Measurements from ENCODE around the gene TLR10. TPM values are rescaled to one million over a fixed set of nuclear protein-coding genes. Genes with fewer than 3 reads are reported as not detected.

Gene TLR10
- total and polyA plus RNA-seq, 2 experiments from 2014 or later: 0.14 TPM; not detected in 1

DNA sequence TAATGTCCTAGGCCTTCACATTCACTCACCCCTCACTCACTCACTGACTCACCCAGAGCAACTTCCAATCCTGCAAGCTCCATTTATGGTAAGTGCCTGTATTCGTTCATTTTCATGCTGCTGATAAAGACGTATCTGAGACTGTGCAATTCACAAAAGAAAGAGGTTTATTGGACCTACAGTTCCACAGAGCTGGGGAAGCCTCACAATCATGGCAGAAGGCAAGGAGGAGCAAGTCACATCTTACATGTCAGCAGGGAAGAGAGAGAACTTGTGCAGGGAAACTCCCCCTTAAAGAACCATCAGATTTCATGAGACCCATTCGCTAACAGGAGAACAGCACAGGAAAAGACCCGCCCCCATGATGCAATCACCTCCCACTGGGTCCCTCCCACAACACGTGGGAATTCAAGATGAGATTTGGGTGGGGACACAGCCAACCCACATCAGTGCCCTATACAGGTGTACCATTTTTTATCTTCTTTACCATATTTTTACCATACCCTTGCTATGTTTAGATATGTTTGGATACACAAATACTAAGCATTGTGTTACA lies 40.0 kb upstream of the TLR10 start:
- Mint-ChIP-seq H3K4me3 (no peak overlapping the region), H3K36me3 (ENCODE audit: low read depth) (peaks cover 7% of the 10 kb centered on the region; the same call in 2 of the 3 replicates), H3K9me3 (peaks cover 14% of the 10 kb centered on the region), H3K4me1 (no peaks in the 10 kb centered on the region), H3K27ac (no peak overlapping the region), H3K27me3 (ENCODE audit: insufficient read depth, low read depth, poor library complexity) (no peaks in the 10 kb centered on the region)
- no peak for DNase-seq (ENCODE audit: low spot score)
- Histone ChIP-seq H2AFZ (no peak overlapping the region), H3K4me1 (ENCODE audit: insufficient read depth) (no peaks in the 10 kb centered on the region), H3K79me2 (replicated peaks; ENCODE audit: insufficient read depth) (no peaks in the 10 kb centered on the region), H3K9me2 (ENCODE audit: insufficient read depth) (peaks cover 5% of the 10 kb centered on the region; the same call in 1 of the 2 replicates), H4K20me1 (replicated peaks; ENCODE audit: insufficient read depth) (no peaks in the 10 kb centered on the region), H3K27ac (ENCODE audit: low read depth) (no peak overlapping the region), H3K4me2 (no peak overlapping the region), H3K27me3 (ENCODE audit: insufficient read depth) (no peaks in the 10 kb centered on the region), H3K36me3 (ENCODE audit: insufficient read depth) (no peaks in the 10 kb centered on the region), H3K4me3 (no peak overlapping the region), H3F3A (replicated peaks; ENCODE audit: low read depth) (no peaks in the 10 kb centered on the region)
- ATAC-seq: no peak
- TF ChIP-seq STAT1 (IDR thresholded peaks at IDR 0.05; ENCODE audit: unreplicated experiment): no peak
- TF ChIP-seq CREB1 (CRISPR knock-in tag; IDR thresholded peaks at IDR 0.05; ENCODE audit: low read depth): no peak
- no peak for TF ChIP-seq EZH2phosphoT487 (IDR thresholded peaks at IDR 0.05; ENCODE audit: unreplicated experiment)
- no peak for TF ChIP-seq REST (IDR thresholded peaks at IDR 0.05; ENCODE audit: unreplicated experiment)
- no peak for TF ChIP-seq ZNF114 (CRISPR knock-in tag; IDR thresholded peaks at IDR 0.05)
- TF ChIP-seq NANOG (IDR thresholded peaks at IDR 0.05; ENCODE audit: borderline replicate concordance): no peak
- TF ChIP-seq ETS1 (IDR thresholded peaks at IDR 0.05): no peak
- TF ChIP-seq EZH2 (IDR thresholded peaks at IDR 0.05; ENCODE audit: low read depth, unreplicated experiment): no peak
- no peak for TF ChIP-seq ZNF331 (CRISPR knock-in tag; IDR thresholded peaks at IDR 0.05; ENCODE audit: low read depth)

DNA sequence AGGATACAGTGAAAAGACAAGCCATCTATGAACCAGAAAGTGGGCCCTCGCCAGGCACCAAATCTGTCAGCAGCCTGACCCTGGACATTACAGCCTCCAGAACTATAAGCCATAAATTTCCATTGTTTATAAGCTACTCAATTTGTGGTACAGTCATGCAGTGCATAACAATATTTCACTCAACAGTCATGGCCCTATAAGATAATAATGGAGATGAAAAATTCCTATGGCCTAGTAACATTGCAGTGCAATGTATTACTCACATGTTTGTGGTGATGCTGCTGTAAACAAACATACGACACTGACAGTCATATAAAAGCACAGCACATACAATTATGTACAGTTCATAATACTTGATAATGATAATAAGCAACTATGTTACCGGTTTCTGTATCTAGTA lies 38.9 kb upstream of the TLR10 start:
- DNase-seq (ENCODE audit: low spot score): no peak
- peaks cover 7% of the 10 kb centered on the region; the same call in 2 of the 3 replicates for H3K36me3 Mint-ChIP-seq (ENCODE audit: low read depth)
- H3K27me3 Mint-ChIP-seq (ENCODE audit: insufficient read depth, low read depth, poor library complexity): no peaks in the 10 kb centered on the region
- no peaks in the 10 kb centered on the region for H3K4me1 Mint-ChIP-seq
- peaks cover 14% of the 10 kb centered on the region for H3K9me3 Mint-ChIP-seq
- no peak for ATAC-seq
- Histone ChIP-seq H3K27ac (ENCODE audit: low read depth) (no peak overlapping the region), H3K9me2 (ENCODE audit: insufficient read depth) (peaks cover 5% of the 10 kb centered on the region; the same call in 1 of the 2 replicates), H3F3A (replicated peaks; ENCODE audit: low read depth) (no peaks in the 10 kb centered on the region), H4K20me1 (replicated peaks; ENCODE audit: insufficient read depth) (no peaks in the 10 kb centered on the region), H3K36me3 (ENCODE audit: insufficient read depth) (no peaks in the 10 kb centered on the region), H3K4me2 (no peak overlapping the region), H2AFZ (no peak overlapping the region), H3K27me3 (ENCODE audit: insufficient read depth) (no peaks in the 10 kb centered on the region), H3K4me3 (no peak overlapping the region), H3K79me2 (replicated peaks; ENCODE audit: insufficient read depth) (no peaks in the 10 kb centered on the region), H3K4me1 (ENCODE audit: insufficient read depth) (no peaks in the 10 kb centered on the region)
- H3K4me3 Mint-ChIP-seq: no peak overlapping the region
- no peak overlapping the region for H3K27ac Mint-ChIP-seq
- TF ChIP-seq NANOG (IDR thresholded peaks at IDR 0.05; ENCODE audit: borderline replicate concordance): no peak
- no peak for TF ChIP-seq EZH2 (IDR thresholded peaks at IDR 0.05; ENCODE audit: low read depth, unreplicated experiment)
- no peak for TF ChIP-seq REST (IDR thresholded peaks at IDR 0.05; ENCODE audit: unreplicated experiment)
- no peak for TF ChIP-seq ETS1 (IDR thresholded peaks at IDR 0.05)
